Measurements from ENCODE around the gene NUP62. TPM values are rescaled to one million over a fixed set of nuclear protein-coding genes. Genes with fewer than 3 reads are reported as not detected.
"Not testable (repeated sequence)": the region's sequence is repeated elsewhere in the genome, so short reads cannot be mapped to it uniquely, and the experiment has no call there.

Gene NUP62
- total and polyA plus RNA-seq, 3 experiments from 2014 or later, result 73.7 to 231 (median 223) TPM

DNA sequence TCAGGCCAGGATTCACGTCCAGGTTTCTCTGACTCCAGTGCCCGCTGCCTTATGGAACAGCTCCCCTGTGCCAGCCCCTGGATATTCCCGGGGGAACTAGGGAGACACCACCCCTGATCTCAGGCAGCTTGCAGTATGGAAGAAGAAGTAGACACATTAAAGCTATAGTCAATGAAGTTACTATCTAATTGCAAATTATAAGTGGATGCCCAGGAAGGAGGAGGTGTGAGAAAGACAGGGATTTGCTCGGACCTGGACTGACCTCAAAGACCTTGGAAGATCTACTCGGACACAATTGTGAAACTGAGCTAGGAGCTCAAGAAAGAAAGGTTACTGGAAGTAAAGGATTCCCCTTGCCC, 21.3 kb upstream of the NUP62 start:
- ChIA-PET POLR2A (no interaction called here), CTCF (interaction anchor here (2.8 kb wide), 1 partner anchor 13 kb away, joined by 8 read pairs; no protein-coding TSS in a partner anchor)
- H3K27ac ChIP-seq (ENCODE audit: low read depth, low read length), result no peak overlapping the region
- H3K36me3 ChIP-seq (ENCODE audit: insufficient read depth, low read length), result no peaks in the 10 kb centered on the region
- H3K4me3 ChIP-seq (ENCODE audit: low read length), result no peak overlapping the region
- no peak overlapping the region for H3K4me3 Mint-ChIP-seq
- no peaks in the 10 kb centered on the region for H3K9me3 ChIP-seq (ENCODE audit: low read length)
- no peaks in the 10 kb centered on the region for H3K4me1 Mint-ChIP-seq
- H3K27me3 Mint-ChIP-seq, result peaks cover 16 to 47% of the 10 kb centered on the region in 2 donors
- H3K27me3 ChIP-seq (ENCODE audit: insufficient read depth, low read length, poor library complexity, severe bottlenecking), result peaks cover 6% of the 10 kb centered on the region
- peaks cover 0 to 3% (median 0%) of the 10 kb centered on the region in 5 donors for H3K9me3 Mint-ChIP-seq
- no peak overlapping the region for H3K27ac Mint-ChIP-seq
- H3K4me1 ChIP-seq (ENCODE audit: insufficient read depth, low read length), result no peaks in the 10 kb centered on the region
- no peaks in the 10 kb centered on the region for H3K36me3 Mint-ChIP-seq
- no peak for DNase-seq

- ChIA-PET POLR2A (no interaction called here), CTCF (interaction anchor here (1.0 to 2.8 kb wide), 2 partner anchors 12 to 59 kb away, joined by 3 to 8 read pairs; no protein-coding TSS in a partner anchor)
- peaks cover 16 to 49% of the 10 kb centered on the region in 2 donors for H3K27me3 Mint-ChIP-seq
- no peak for DNase-seq
- Histone ChIP-seq H3K36me3 (ENCODE audit: insufficient read depth, low read length) (no peaks in the 10 kb centered on the region), H3K27ac (ENCODE audit: low read depth, low read length) (no peak overlapping the region), H3K4me3 (ENCODE audit: low read length) (no peak overlapping the region), H3K4me1 (ENCODE audit: insufficient read depth, low read length) (no peaks in the 10 kb centered on the region), H3K9me3 (ENCODE audit: low read length) (no peaks in the 10 kb centered on the region), H3K27me3 (ENCODE audit: insufficient read depth, low read length, poor library complexity, severe bottlenecking) (peaks cover 6% of the 10 kb centered on the region)
- no peak overlapping the region for H3K4me3 Mint-ChIP-seq
- peaks cover 0 to 3% (median 0%) of the 10 kb centered on the region in 5 donors for H3K9me3 Mint-ChIP-seq
- H3K36me3 Mint-ChIP-seq, result peaks cover 0 to 1% (median 0%) of the 10 kb centered on the region in 3 donors
- no peaks in the 10 kb centered on the region for H3K4me1 Mint-ChIP-seq
- no peak overlapping the region for H3K27ac Mint-ChIP-seq
Measured at GRCh38 chr19:49949742-49950589, 20.7 kb upstream of the NUP62 start.

- Histone ChIP-seq H3K9me3 (ENCODE audit: low read length) (no peaks in the 10 kb centered on the region), H3K4me1 (ENCODE audit: insufficient read depth, low read length) (no peaks in the 10 kb centered on the region), H3K27ac (ENCODE audit: low read depth, low read length) (no peak overlapping the region), H3K4me3 (ENCODE audit: low read length) (no peak overlapping the region), H3K27me3 (ENCODE audit: insufficient read depth, low read length, poor library complexity, severe bottlenecking) (peaks cover 6% of the 10 kb centered on the region), H3K36me3 (ENCODE audit: insufficient read depth, low read length) (no peaks in the 10 kb centered on the region)
- Mint-ChIP-seq H3K9me3 (peaks cover 0 to 3% (median 0%) of the 10 kb centered on the region in 5 donors), H3K4me3 (no peak overlapping the region), H3K27ac (no peak overlapping the region), H3K27me3 (peaks cover 11 to 46% of the 10 kb centered on the region in 2 donors), H3K4me1 (no peaks in the 10 kb centered on the region), H3K36me3 (peaks cover 0 to 1% (median 0%) of the 10 kb centered on the region in 3 donors)
- ChIA-PET POLR2A (no interaction called here), CTCF (no interaction called here)
- no peak for DNase-seq
Measured at GRCh38 chr19:49946415-49946814, 17.1 kb upstream of the NUP62 start.

DNA sequence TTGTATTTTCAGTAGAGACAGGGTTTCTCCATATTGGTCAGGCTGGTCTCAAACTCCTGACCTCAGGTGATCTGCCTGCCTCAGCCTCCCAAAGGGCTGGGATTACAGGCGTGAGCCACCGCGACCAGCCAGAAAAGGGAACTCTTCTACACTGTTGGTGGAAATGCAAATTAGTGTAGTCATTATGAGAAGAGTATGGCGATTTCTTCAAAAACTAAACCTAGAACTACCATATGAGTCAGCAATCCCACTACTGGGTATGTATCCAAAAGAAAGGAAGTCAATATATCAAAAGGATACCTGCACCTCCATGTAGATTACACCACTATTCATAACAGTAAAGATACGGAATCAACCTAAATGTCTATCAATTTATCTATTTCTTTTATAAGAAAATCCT, 15.3 kb upstream of the NUP62 start:
- H3K36me3 Mint-ChIP-seq; POLR2A ChIA-PET; CTCF ChIA-PET; H3K27me3 ChIP-seq (ENCODE audit: insufficient read depth, low read length, poor library complexity, severe bottlenecking); H3K4me3 Mint-ChIP-seq; H3K27ac ChIP-seq (ENCODE audit: low read depth, low read length); H3K9me3 Mint-ChIP-seq; H3K9me3 ChIP-seq (ENCODE audit: low read length); H3K36me3 ChIP-seq (ENCODE audit: insufficient read depth, low read length); H3K4me1 Mint-ChIP-seq; H3K27ac Mint-ChIP-seq; H3K4me3 ChIP-seq (ENCODE audit: low read length); H3K4me1 ChIP-seq (ENCODE audit: insufficient read depth, low read length); DNase-seq: not testable (repeated sequence)
- peaks cover 4 to 39% of the 10 kb centered on the region in 2 donors for H3K27me3 Mint-ChIP-seq

- DNase-seq, result no peak
- POLR2A ChIA-PET, result no interaction called here
- Mint-ChIP-seq H3K27ac (peak overlapping the region in 1 of 8 donors; percentile 13), H3K27me3 (peaks cover 4 to 29% of the 10 kb centered on the region in 2 donors), H3K9me3 (no peaks in the 10 kb centered on the region), H3K4me1 (peaks cover 7 to 15% (median 7%) of the 10 kb centered on the region in 3 donors), H3K36me3 (peaks cover 0 to under 1% (median 0%) of the 10 kb centered on the region in 3 donors), H3K4me3 (no peak overlapping the region)
- Histone ChIP-seq H3K9me3 (ENCODE audit: low read length) (no peaks in the 10 kb centered on the region), H3K4me1 (ENCODE audit: insufficient read depth, low read length) (peaks cover 8% of the 10 kb centered on the region), H3K36me3 (ENCODE audit: insufficient read depth, low read length) (no peaks in the 10 kb centered on the region), H3K4me3 (ENCODE audit: low read length) (no peak overlapping the region), H3K27ac (ENCODE audit: low read depth, low read length) (no peak overlapping the region), H3K27me3 (ENCODE audit: insufficient read depth, low read length, poor library complexity, severe bottlenecking) (no peaks in the 10 kb centered on the region)
- CTCF ChIA-PET, result no interaction called here
Measured at GRCh38 chr19:49940482-49940791, 11.1 kb upstream of the NUP62 start.

DNA sequence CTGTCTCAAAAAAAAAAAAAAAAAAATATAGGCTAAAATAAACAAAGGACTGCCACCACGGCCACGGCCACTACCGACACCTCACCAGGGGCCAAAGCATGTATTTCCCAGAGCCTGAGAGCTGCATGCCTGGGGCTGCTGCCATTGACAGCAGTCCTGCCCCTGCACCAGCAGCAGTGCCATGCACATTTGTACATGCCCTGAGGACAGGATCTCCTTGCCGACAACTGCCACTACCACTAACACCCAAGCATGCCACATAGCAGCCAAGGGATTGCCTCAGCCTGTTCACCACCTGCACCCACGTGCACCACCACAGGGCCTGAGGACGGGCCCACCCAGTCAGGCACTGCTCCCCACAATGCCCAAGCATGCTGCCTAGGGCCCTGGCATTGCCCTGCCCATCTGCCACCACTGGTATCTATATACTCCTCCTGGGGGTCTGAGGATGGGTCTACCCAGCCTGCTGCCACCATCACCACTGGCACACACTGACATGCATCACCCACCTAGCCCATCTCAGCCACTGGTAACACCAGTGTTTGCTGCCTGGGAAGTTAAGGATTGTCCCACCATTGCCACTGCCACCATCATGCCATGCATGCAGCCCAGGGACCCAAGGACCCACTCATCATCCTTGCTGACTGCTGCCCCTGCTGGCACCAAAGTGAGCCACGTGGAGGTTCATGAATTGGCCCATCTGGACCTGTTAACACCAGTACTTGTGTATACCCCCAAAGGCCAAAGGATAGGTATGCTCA, 10.6 kb upstream of the NUP62 start:
- Mint-ChIP-seq H3K27ac (no peak overlapping the region), H3K36me3 (no peaks in the 10 kb centered on the region), H3K4me3 (no peak overlapping the region), H3K4me1 (peaks cover 7 to 15% (median 7%) of the 10 kb centered on the region in 3 donors), H3K27me3 (peaks cover 4 to 25% of the 10 kb centered on the region in 2 donors), H3K9me3 (no peaks in the 10 kb centered on the region)
- Histone ChIP-seq H3K4me1 (ENCODE audit: insufficient read depth, low read length) (peaks cover 8% of the 10 kb centered on the region), H3K27me3 (ENCODE audit: insufficient read depth, low read length, poor library complexity, severe bottlenecking) (no peaks in the 10 kb centered on the region), H3K4me3 (ENCODE audit: low read length) (no peak overlapping the region), H3K27ac (ENCODE audit: low read depth, low read length) (no peak overlapping the region), H3K36me3 (ENCODE audit: insufficient read depth, low read length) (no peaks in the 10 kb centered on the region), H3K9me3 (ENCODE audit: low read length) (no peaks in the 10 kb centered on the region)
- CTCF ChIA-PET, result interaction anchor here (1.5 kb wide), 1 partner anchor 45 kb away, joined by 7 read pairs; no protein-coding TSS in a partner anchor
- DNase-seq, result no peak
- POLR2A ChIA-PET, result no interaction called here

- Histone ChIP-seq H3K27me3 (ENCODE audit: insufficient read depth, low read length, poor library complexity, severe bottlenecking) (no peaks in the 10 kb centered on the region), H3K27ac (ENCODE audit: low read depth, low read length) (no peak overlapping the region), H3K9me3 (ENCODE audit: low read length) (no peaks in the 10 kb centered on the region), H3K4me1 (ENCODE audit: insufficient read depth, low read length) (peaks cover 8% of the 10 kb centered on the region), H3K4me3 (ENCODE audit: low read length) (no peak overlapping the region), H3K36me3 (ENCODE audit: insufficient read depth, low read length) (no peaks in the 10 kb centered on the region)
- peaks cover 8 to 17% (median 9%) of the 10 kb centered on the region in 3 donors for H3K4me1 Mint-ChIP-seq
- H3K36me3 Mint-ChIP-seq, result no peaks in the 10 kb centered on the region
- no peak for DNase-seq
- no peak overlapping the region for H3K4me3 Mint-ChIP-seq
- POLR2A ChIA-PET, result no interaction called here
- CTCF ChIA-PET, result interaction anchor here (1.4 to 2.2 kb wide), 4 partner anchors 16 to 47 kb away, joined by 4 to 8 read pairs (median 7); no protein-coding TSS in a partner anchor
- H3K27ac Mint-ChIP-seq, result no peak overlapping the region
- no peaks in the 10 kb centered on the region for H3K9me3 Mint-ChIP-seq
- peaks cover 1 to 20% of the 10 kb centered on the region in 2 donors for H3K27me3 Mint-ChIP-seq
Measured at GRCh38 chr19:49938662-49939061, 9.4 kb upstream of the NUP62 start.

All from CD8-positive, alpha-beta memory T cell (primary cell).